Body of pancreas (tissue), 4 donors: ENCODE measurements around the gene DDR2.

Experiments used
- CTCF ChIP-seq, 7 experiments: fragments of 450-650 bp in 4 of 7; fragments of 200-600 bp in 3 of 7; sonication (generic) in 3 of 7; IDR thresholded peaks; one replicate each; pipeline ENCODE4 v1.5.1; 2016 to 2019; ENCODE audit warnings: antibody characterized with exemption in 7 of 7
- POLR2A ChIP-seq, 3 donors: fragments of 450-650 bp; IDR thresholded peaks; one replicate each; pipeline ENCODE4 v1.6.1; 2016; ENCODE audit warnings: antibody characterized with exemption in 3 of 3, mild to moderate bottlenecking in 2 of 3

GRCh38 chr1:162704673-162705424 lies 72.6 kb downstream of the DDR2 start:
- TF ChIP-seq CTCF (IDR thresholded peaks at IDR 0.05): no peak
- no peak for TF ChIP-seq POLR2A (IDR thresholded peaks at IDR 0.05)
